ENCODE measurements around the gene PRPF6.

The PRPF6 gene

DNA sequence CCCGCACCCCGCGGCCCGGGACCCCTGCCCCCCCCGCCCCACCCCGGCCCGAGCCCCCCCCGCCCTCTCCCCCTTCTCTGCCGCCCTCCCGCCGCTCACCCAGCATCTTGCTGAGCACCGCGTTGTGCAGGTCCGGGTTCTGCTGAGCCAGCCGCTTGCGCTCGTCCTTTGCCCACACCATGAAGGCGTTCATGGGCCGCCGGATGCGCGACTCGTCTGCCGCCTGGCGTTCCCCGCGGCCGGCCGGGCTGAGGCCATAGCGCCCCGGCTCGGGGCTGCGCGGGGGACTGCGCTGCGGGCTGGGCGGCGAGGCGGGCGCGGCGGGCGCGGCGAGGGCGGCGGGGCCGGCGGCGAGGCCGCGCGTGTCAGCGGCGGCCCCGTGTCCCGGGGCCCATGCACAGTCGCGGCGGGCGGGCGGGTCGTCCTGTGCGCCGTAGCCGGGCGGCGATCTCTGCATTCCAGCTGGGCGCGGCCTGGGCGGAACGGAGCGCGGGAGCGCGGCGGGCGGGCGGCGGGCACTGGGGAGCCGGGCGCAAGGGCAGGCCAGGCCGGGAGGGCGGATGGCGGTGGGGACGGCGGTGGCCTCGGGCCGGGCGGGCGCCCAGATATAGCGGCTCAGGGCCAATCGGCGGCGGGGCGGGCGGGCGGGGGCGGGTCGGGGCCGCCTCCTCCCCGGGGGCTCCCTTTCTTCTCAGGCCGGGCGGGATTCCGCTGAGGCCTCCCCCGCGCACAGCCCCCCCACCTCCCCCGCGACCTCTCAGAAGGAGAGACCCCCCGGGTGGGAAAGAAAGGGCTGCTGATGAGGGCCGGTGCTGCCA is 68.3 kb downstream of the PRPF6 start, which contains the start of gene SOX18:
Gene SOX18 (minus strand): TSS at position 580 of the 818 bp plus-strand sequence. CDS start 123 bp downstream, at position 457.
- no peak for DNase-seq (ENCODE audit: low spot score)

DNA sequence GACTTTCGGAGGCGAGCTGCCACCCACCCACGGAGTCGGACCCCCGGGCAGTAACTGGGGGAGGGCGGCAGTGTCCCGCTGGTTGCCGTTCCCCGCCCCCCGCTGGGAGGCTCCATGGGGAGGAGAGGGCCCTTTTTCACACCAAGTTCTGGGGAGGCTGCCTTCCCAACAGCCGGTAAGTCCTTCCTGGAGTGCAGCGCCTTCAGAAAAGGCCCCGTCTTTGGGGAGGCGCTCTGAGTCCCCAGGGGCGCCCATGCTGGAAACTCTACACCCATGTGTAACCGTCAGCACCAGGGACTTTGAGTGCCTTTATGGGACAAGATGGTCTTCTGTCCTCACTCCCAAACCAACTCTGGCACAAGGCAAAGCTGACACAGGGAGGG is 68.9 kb downstream of the PRPF6 start:
- DNase-seq (ENCODE audit: low spot score): no peak

DNA sequence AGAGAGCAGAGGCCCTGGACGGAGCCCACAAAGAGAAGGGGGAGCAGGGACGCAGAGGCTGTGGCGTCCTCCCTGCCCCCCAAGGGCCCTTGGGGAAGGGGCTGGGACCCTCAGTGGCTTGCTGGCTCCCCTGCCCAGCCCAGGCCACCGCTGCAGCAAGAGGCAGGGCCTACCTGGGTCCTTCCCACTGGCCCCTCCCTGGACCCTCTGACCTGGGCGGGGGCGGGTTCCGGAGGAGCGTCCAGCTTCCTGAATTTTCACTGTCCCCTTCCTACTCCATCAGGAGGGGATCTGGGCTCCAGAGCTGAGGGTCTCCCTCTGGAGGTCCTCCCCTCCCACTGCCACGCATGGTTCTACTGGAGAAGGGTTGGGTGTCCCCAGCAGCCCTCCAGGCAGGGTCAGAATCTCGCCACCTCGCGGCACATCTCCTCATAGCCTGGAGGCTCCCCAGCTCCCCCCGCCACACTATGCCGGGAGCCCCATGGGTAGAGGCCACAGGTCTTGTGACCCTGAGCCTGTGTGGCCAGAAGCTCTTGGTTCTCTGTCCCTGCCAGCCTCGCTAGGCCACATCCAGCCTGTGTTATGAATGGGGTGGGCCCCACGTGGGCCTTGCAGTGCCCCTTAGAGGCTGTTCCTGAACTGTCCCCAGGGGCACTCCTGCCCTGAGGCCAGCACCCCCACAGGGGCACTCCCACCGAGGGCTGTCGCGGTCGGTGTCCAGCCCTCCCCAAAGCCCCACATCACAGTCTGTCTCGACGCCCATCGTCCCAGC is 69.5 kb downstream of the PRPF6 start:
- no peak for DNase-seq (ENCODE audit: low spot score)

DNA sequence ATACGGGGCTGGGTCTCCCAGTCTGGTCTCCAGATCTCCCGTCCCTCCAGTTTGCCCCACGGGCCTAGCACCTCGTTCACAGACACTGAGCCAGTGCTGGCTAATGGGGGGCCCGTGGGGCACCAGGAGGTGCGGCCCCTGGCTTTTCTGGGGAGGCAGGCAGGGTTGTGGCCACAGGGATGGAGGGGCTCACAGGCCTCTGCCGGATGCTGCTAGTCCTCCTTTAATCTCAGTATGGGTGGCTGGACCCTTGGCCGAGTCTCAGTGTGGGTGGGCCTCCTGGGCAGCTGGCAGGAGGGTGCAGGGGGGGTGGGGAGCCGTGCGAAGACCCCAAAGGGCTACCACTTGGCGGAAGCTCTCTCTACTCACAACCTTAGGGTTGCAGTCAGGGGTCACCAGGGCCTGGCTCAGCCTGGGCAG is 70.1 kb downstream of the PRPF6 start:
- DNase-seq (ENCODE audit: low spot score): no peak

DNA sequence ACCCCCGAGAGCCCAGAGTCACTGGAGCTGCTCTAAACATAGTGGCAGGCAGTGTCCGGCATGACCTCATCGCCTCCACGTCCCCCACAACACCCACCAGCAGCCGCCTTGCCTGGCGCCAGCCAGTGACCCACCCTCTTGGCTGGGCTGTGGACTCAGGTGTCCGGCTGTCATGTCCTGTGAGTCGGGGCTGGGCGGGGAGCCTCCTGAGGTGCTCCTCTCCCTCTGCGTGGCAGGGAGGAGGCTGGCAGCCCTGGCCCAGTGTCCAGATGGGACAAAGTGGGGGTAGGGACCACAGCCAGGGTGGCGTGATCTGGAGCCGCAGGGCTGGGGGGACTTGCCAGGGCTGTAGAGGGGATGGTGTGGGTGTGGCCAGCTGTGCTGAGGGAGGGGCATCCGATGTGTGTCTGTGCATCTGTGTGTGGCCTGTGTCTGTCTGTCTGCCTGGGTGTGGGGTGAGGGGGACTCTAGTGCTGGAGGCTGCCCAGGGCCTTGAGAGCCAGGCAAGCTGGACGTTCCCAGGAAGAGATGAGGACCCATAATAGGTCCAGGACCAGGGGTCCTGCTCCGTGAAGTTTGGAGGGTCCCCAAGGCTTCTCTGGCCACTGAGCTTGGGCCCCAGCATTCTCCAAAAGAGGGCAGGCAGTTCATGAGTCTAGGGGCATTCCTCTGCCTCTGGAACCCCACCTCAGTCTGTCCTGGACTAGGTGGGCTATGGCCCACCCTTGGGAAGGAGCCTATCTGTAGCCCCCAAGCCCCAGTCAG is 70.8 kb downstream of the PRPF6 start:
- DNase-seq (ENCODE audit: low spot score): no peak

DNA sequence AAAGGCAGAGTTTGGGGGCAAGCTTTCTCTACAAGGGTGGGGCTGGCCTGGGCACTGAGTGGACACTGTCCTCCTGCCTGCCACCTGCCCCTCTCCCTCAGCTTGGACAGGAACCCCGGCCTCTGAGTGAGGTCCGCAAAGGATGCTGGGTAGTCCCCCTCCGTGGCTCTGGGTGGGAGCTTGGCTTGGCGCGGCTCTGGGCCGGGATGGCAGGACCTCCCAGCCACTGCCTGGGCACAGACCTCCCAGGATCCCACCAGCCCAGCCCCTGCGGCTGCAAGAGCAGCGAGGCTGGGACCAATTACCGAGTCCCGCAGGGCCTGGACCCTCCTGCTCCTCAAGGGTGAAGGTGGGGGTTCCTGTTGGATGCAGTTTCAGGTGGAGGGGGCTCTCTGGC is 71.4 kb downstream of the PRPF6 start:
- DNase-seq (ENCODE audit: low spot score): no peak

DNA sequence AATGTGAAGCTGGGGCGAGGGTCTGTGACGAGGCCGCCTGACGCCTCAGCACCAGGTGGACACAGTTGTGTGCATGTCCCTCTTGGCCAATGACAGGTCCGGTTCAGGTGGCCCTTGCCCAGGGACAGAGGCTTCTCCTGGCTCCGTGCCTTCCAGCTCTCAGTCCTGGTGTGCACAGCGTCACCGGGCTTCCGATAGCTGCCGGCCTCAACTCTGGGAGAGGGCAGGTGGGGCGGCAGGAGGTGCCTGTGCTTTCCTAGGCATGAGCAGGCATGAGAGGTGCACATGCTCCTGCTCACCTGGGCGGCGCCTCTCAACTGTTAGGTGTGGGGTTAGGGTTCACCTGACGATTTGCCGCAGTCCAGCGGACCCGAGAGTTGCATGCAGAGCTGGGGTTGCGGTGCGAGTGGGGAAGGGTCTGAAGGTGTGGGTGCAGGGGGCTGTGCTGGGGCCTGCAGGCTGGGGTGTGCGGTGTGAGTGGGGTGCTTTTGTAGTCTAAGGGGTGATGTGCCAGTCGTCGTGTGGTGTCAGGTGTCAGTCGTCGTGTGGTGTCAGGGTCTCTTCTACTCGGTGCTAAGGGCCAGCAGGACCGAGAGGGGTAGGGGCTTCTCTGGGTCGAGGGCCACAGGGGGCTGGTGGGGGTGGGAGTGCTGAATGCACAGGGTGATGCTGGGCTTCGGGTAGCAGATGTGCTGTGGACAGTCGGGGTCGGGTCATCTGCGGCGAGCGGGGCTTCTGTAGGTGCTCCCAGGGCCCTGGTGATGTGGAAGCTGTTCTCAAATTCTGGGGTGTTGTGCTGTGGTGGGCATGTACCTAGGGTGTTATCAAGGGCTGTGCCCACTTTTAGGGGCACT is 72.3 kb downstream of the PRPF6 start:
- DNase-seq (ENCODE audit: low spot score): no peak

DNA sequence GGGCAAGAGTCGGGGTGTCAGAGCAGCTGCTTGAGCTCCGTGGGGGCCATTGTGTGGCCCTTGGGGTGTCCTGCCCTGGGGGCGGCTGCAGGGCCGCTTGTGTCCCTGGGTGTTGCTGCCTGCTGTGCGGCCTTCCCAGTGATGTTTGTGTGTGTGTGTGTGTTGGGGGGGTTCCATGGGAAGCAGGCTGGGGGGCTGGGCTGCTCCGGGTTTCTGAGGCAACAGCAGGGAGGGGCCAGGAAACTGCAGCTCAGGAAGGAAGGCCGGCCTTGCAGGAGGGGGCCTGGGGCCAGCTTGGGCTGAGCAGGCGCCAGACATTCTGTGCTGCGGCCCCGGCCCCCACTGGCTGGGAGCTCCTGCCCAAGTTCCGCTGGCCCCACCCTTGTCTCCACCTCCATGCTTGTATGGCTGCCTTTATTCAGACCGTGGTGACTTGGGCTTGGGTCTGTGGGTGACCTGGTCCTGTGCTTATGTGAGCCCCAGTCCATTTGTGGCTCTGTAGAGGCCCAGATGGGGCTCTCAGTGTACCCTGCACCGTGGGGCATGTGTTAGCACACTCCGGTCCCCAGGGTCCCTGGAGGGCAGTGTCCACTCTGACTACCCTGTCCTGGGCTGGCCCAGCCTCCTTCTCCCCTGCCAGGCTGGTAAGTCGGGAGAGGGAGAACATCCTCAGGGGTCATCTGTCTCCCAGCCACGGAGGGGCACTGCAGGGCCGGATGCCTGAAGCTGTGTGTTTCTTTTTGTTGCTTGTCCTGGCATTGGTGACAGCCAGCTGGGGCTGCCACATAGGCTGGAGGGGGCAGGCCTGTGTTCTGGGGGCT is 73.1 kb downstream of the PRPF6 start:
- DNase-seq (ENCODE audit: low spot score): peak; percentile 61

DNA sequence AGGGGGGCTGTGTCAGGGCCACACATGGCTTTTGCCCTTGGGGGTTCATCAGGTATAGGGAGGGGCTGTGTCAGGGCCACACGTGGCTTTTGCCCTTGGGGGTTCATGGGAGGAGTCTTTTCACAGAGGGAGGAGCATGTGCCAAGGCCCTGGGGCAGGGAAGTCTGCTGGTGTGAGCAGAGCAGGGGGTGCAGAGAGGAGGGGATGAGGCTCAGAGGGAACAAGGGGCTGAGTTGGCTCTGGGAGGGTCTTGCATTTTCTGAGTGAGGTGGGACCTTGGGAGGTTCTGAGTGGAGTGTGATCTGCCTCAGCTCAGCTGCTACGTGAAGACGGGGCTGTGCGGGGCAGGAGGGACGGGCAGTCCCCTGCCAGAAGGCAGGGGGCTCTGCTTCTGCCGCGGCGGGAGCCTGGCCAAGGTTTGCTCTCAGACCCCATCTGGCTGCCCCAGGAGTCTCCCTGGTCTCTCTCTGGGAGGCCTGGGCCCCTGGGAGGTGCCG is 74.5 kb downstream of the PRPF6 start:
- no peak for DNase-seq (ENCODE audit: low spot score)

DNA sequence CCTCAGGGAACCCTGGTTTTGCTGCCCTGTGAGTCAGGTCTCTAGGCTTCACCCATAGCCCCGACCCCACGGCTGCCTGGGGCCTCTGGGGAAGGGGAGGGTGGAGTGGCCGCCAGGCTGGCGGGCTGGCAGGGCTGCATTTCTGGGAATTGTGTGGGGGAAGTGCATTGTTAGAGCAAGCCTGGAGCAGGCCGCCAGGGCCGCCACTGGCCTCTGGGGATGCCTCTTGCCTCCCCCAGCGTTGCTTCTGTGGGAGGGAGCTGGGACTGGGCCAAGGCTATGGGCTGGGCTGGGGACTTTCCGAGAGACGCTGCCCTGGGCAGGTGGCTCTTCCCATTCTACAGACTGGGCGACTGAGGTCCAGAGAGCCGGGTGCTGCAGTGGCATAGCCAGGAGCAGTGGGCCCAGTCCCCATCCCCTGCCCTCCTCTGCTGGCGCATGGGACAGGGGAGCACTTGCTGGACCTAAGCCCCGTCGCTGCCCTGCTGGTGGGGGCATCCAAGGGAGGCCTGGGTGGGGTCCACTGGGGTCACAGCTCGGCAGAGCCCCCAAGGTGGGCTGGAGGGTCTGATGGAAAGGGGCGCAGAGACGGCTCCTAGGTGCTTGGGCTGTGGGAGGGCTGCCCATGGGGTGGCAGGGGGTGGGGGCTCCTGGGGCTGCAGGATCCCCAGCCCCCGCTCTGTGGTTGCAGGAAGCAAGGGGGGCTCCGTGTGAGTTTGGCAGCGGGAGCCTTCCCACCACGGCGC is 75.1 kb downstream of the PRPF6 start:
- DNase-seq (ENCODE audit: low spot score): no peak

DNA sequence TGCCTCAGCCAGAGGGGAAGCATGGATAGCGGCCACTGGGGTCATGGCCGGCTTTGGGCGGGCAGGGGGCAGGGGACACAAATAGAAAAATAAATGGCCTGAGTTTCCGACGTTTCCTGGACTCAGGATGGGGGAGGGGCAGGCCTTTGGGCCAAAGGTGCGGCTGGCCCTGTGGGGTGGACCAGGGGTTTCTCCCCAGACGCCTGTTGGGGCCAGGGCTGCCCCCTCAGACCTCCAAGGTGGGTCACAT is 75.6 kb downstream of the PRPF6 start:
- no peak for DNase-seq (ENCODE audit: low spot score)

DNA sequence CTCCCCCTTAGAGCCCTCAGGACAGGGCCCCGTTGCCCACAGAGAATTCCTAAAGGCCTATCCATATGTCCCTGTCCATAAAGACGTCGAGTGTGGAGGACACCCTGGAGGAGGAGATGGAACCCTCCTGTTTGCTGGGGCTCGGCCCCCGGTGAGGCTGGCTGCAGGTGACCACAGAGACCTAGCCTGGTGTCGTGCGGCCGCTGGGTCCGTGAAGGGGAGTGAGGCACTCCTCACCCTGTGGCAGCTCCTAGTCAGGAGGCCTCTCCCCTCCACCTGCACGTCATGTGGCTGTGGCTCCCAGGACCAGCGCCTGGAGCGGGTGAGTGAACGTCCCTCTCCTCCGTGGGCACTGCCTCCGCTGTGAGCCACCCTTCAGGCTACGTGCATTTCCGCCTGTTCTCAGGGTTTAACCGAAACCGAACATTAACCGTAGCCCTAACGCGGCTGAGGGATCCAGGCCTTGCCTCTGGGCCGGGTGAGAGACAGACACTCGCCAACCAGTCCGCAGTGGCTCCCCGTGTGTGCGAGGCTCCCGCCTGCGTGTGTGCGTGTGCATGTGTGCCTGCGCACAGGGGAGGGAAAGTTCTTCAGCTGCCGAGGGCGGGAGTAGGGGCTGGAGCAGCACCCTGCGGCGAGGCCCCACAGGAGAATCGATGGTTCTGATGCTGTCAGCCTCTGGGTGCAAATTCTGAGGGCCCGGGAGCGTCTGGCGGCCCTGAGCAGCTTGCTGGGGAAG is 76.1 kb downstream of the PRPF6 start:
- DNase-seq (ENCODE audit: low spot score): no peak

DNA sequence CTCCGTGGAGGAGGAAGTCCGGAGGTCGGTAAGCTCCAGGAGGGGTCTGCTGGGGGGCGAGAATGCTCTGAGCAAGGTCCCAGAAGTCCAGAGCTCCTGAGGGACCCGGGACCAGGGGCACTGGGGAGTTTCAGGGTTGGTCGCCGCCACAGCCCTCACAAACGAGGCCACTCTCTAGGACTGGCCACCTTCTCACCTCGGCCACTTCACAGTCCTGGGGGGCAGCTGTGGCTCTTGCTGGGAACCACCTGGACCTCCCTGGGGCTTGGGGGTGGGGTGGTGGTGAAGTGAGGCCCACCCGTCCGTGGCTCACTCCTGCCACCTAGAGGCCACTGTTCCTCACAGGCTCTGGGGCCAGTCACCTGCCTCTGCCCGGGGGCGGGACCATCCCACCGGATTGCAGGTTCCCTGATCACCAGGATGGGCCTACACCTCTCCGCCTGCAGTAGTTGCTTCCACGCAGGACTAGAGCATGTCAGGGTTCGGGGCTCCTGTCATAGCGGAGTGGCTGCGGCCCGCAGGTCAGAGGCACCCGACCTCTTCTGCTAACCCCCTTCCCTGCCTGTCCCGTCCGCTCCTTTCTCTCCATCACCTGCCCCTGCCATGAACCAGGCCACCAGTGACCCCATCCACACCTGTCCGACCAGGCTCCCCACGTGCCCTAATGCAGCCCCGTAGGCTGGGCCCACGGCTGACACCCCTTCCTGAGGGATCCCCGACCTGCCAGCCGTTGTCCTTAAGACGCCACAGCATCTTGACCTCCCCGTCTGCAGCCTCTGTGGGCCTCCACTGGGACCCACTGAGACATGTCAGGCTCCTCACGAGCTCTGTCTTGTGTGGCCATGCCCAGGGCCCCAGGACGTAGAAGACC is 76.9 kb downstream of the PRPF6 start:
- peak; percentile 87 for DNase-seq (ENCODE audit: low spot score)

DNA sequence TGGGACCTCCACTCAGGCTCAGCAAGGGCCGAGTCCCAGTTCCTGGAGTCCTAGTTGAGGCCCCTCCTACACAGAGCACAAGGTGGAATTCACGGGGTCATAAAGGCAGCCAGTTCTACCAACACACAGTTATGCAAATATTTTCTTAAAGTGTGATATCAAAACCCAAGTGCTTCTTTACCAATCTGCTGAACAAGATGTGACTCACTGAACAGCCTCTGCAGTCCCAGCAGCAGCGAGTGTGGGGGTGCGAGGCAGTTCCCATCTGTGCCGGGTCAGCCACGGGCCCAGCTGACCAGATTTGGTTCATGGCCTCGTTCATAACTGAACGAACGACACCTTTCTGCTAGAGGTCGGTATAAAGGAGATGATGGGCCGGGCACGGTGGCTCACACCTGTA is 77.6 kb downstream of the PRPF6 start:
- no peak for DNase-seq (ENCODE audit: low spot score)

DNA sequence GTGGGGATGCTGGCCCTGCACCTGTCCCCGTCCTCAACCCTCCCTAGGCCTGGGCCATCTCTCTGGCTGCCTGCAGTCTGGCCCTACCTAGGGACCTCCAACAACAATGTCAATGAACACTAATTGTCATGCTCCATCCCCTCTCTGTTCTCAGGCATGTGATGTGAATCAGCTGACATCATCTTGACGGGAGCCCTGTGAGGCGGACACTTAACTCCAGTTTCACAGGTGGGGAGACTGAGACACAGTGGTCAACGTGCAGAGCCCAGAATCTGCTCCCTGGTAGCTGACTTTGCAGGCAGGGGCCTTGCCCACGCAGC is 81.3 kb downstream of the PRPF6 start:
- DNase-seq (ENCODE audit: low spot score): no peak

DNA sequence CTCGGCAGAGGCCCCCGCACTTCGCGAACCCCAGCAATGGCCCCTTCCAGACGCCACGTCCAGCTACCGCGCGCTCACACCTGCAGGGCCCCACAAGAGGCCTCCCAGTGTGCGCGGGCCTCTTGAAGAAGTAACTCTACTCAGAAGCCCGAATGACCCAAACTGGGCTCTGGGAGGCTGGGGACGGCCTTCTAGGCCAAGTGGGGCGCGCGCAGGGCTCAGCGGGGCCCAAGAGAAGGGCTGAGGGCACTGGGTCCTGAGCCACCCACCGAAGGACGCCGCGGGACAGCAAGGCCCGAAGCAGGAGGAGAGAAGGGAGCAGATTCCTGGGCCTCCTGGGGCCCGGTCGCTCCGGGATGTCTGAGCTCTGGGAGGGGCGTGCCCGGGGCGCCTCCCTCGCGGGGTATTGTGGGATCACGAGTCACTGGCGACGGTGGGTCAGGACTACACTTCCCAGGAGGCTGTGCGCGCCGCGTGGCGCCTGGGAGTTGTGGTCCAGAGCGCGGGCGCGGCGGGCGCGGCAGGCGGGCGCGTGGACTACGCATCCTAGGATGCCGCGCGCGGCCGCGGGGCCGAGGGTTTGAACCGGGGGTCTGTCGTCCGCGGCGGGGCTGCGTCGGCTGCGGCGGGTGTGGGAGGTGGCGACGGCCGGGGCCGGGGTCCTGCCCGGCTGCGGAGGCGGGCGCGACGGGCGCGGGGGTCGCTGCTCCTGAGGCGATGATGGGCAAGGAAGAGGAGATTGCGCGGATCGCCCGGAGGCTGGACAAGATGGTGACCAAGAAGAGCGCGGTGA is 81.9 kb downstream of the PRPF6 start, which contains the start of gene TCEA2:
Gene TCEA2 (plus strand): TSS at position 603 of the 793 bp plus-strand sequence. CDS start 115 bp downstream, at position 718.
- peak; percentile 94 for DNase-seq (ENCODE audit: low spot score)

DNA sequence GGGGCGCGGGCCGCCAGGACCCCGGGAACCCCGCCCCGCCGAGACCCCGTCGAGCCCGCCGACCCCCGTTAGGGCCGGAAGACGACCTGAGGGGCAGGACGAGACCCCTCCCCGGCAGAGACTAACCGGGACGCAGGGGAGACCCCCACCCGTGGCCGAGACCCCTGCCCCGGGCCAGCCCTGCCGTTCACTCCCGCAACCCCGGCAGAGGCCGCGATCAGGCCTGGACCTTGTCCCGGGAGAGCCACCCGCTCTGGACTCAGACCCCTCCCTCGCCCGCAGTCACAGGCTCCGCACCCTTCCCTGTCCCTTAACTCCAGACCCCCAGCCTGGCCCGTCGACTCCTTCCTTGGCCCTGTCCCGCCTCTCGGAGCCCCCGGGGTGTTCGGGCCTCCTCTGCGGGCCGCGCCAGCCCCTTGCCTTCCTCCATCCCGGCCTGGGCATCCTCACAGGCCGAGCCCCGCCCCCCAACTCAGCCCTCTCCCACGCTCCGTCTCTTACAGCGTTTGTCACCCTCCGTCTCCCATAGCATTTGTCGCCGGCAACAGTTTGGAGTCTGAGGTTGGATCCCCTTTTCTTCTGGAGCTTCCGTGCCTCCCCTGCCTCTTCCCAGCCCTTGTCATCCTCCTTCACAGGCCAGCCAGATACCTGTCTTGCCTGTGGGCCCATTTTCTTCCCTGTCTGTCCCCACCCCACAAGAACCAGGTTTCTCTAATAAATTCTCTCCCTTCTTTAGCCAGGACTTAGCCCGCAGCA is 82.6 kb downstream of the PRPF6 start:
- DNase-seq (ENCODE audit: low spot score): no peak

Data from cerebellar cortex (tissue), 1 donor.